Mesenchymal stem cell (in vitro differentiated cells and primary cell): Measurements from ENCODE around the gene FANCI.

Experiments
- DNase-seq: peaks from one replicate; pipeline ENCODE4 v3.0.0-alpha.2; 2013
- H2AFZ ChIP-seq: one replicate; pipeline ENCODE4 v1.6.1; 2013; ENCODE audit warnings: low read depth, mild to moderate bottlenecking, control low read depth, inconsistent platforms, low read length, moderate library complexity
- H2AK5ac ChIP-seq: 2 replicates; pipeline ENCODE4 v1.6.1; 2013; ENCODE audit warnings: low read length, moderate library complexity, mild to moderate bottlenecking, inconsistent platforms; ENCODE audit not compliant: severe bottlenecking
- H2BK120ac ChIP-seq: one replicate; pipeline ENCODE4 v1.6.1; 2013; ENCODE audit warnings: low read depth, mild to moderate bottlenecking, inconsistent platforms, low read length, moderate library complexity
- H2BK12ac ChIP-seq, 2 experiments: one replicate each; pipeline ENCODE4 v1.6.1; 2013; ENCODE audit warnings: inconsistent platforms in 2 of 2, low read length in 2 of 2, mild to moderate bottlenecking in 2 of 2, moderate library complexity in 2 of 2, control low read depth in 1 of 2
- H2BK15ac ChIP-seq: one replicate; pipeline ENCODE4 v1.6.1; 2013; ENCODE audit warnings: mild to moderate bottlenecking, low read depth, inconsistent platforms; ENCODE audit not compliant: poor library complexity, severe bottlenecking
- H2BK5ac ChIP-seq: 2 replicates; pipeline ENCODE4 v1.6.1; 2013; ENCODE audit warnings: low read depth, mild to moderate bottlenecking, low read length, control low read depth, inconsistent platforms; ENCODE audit not compliant: poor library complexity, severe bottlenecking
- H3K14ac ChIP-seq, 2 experiments: one replicate each; pipeline ENCODE4 v1.6.1; 2013; ENCODE audit warnings: inconsistent platforms in 2 of 2, low read length in 2 of 2, control low read depth in 1 of 2, mild to moderate bottlenecking in 1 of 2, moderate library complexity in 1 of 2
- H3K18ac ChIP-seq, 2 experiments: one replicate each; pipeline ENCODE4 v1.6.1; 2013; ENCODE audit warnings: inconsistent platforms in 2 of 2, low read length in 2 of 2, control low read depth in 1 of 2, low read depth in 1 of 2, mild to moderate bottlenecking in 1 of 2
- H3K23ac ChIP-seq, 2 experiments: one replicate each; pipeline ENCODE4 v1.6.1; 2013; ENCODE audit warnings: inconsistent platforms in 2 of 2, low read length in 2 of 2, mild to moderate bottlenecking in 2 of 2, moderate library complexity in 2 of 2, control low read depth in 1 of 2
- H3K27ac ChIP-seq: 2 replicates; pipeline ENCODE4 v1.5.1; 2013; ENCODE audit warnings: mild to moderate bottlenecking, moderate library complexity, low read length, control low read depth, inconsistent platforms; ENCODE audit not compliant: poor library complexity, severe bottlenecking
- H3K27me3 ChIP-seq, 2 experiments: 2 replicates each; pipeline versions ENCODE4 v1.6.1 to v1.7.0; 2013; ENCODE audit warnings: low read length in 2 of 2, mild to moderate bottlenecking in 2 of 2, moderate library complexity in 2 of 2, control low read depth in 1 of 2, inconsistent platforms in 1 of 2; ENCODE audit not compliant: control insufficient read depth in 1 of 2, insufficient read depth in 1 of 2
- H3K36me3 ChIP-seq, 2 experiments: 2 replicates each; pipeline versions ENCODE4 v1.6.1 to v1.7.0; 2013; ENCODE audit warnings: low read length in 2 of 2, control low read depth in 1 of 2, inconsistent platforms in 1 of 2, low read depth in 1 of 2, mild to moderate bottlenecking in 1 of 2; ENCODE audit not compliant: insufficient read depth in 2 of 2, control insufficient read depth in 1 of 2
- H3K4ac ChIP-seq, 2 experiments: one replicate each; pipeline ENCODE4 v1.6.1; 2013; ENCODE audit warnings: inconsistent platforms in 2 of 2, low read length in 2 of 2, mild to moderate bottlenecking in 2 of 2, moderate library complexity in 2 of 2, control low read depth in 1 of 2, low read depth in 1 of 2
- H3K4me1 ChIP-seq: 2 replicates; pipeline ENCODE4 v1.6.1; 2013; ENCODE audit warnings: low read depth, low read length, control low read depth; ENCODE audit not compliant: control insufficient read depth, insufficient read depth
- H3K4me2 ChIP-seq: 2 replicates; pipeline ENCODE4 v1.6.1; 2013; ENCODE audit warnings: low read length, mild to moderate bottlenecking, inconsistent platforms; ENCODE audit not compliant: poor library complexity, severe bottlenecking
- H3K4me3 ChIP-seq, 2 experiments: 2 replicates each; pipeline versions ENCODE4 v1.5.1 to v1.7.0; 2013; ENCODE audit warnings: low read length in 2 of 2, mild to moderate bottlenecking in 2 of 2, control low read depth in 1 of 2, low read depth in 1 of 2; ENCODE audit not compliant: insufficient read depth in 1 of 2
- H3K79me1 ChIP-seq: replicated peaks from 2 replicates; pipeline ENCODE4 v1.6.1; 2013; ENCODE audit warnings: mild to moderate bottlenecking, control low read depth, low read length, inconsistent platforms; ENCODE audit not compliant: poor library complexity, severe bottlenecking
- H3K9ac ChIP-seq: 2 replicates; pipeline ENCODE4 v1.7.0; 2013; ENCODE audit warnings: mild to moderate bottlenecking, low read length, moderate library complexity
- H3K9me3 ChIP-seq: 2 replicates; pipeline ENCODE4 v1.7.0; 2013; ENCODE audit warnings: mild to moderate bottlenecking, low read length; ENCODE audit not compliant: control insufficient read depth
- H4K8ac ChIP-seq: one replicate; pipeline ENCODE4 v1.6.1; 2013; ENCODE audit warnings: inconsistent platforms, mild to moderate bottlenecking, low read length, moderate library complexity
- H4K91ac ChIP-seq: one replicate; pipeline ENCODE4 v1.6.1; 2013; ENCODE audit warnings: mild to moderate bottlenecking, low read length, inconsistent platforms
- WGBS: methylation state at CpG from one replicate; pipeline ENCODE4 v1.1.7; 2013; ENCODE audit warnings: mixed read lengths; 5-methylcytosine and 5-hydroxymethylcytosine counted together

Gene FANCI

GRCh38 chr15:89307791-89308190 lies 64.0 kb downstream of the FANCI start:
- no peak overlapping the region for H3K9ac ChIP-seq
- H3K36me3 ChIP-seq: peaks cover 9 to 29% of the 10 kb centered on the region in 2 experiments
- DNase-seq: peak; percentile 65
- H2BK15ac ChIP-seq: no peak overlapping the region
- no peak overlapping the region for H2AFZ ChIP-seq
- no peak overlapping the region for H3K4ac ChIP-seq
- no peaks in the 10 kb centered on the region for H3K79me1 ChIP-seq
- no peak overlapping the region for H3K4me3 ChIP-seq
- H4K8ac ChIP-seq: no peak overlapping the region
- peaks cover 13% of the 10 kb centered on the region for H3K9me3 ChIP-seq
- no peak overlapping the region for H2BK120ac ChIP-seq
- no peak overlapping the region for H3K18ac ChIP-seq
- H3K4me1 ChIP-seq: no peaks in the 10 kb centered on the region
- H3K23ac ChIP-seq: no peak overlapping the region
- H3K4me2 ChIP-seq: no peak overlapping the region
- WGBS: no CpG with 5 or more reads among the region's 2 CpGs
- H4K91ac ChIP-seq: no peak overlapping the region
- no peak overlapping the region for H3K14ac ChIP-seq
- H2BK5ac ChIP-seq: no peak overlapping the region
- H3K27ac ChIP-seq: no peak overlapping the region
- no peak overlapping the region for H2AK5ac ChIP-seq
- no peak overlapping the region for H2BK12ac ChIP-seq
- no peaks in the 10 kb centered on the region for H3K27me3 ChIP-seq

GRCh38 chr15:89308236-89308635 lies 64.5 kb downstream of the FANCI start:
- Histone ChIP-seq H2AK5ac (no peak overlapping the region), H3K4ac (no peak overlapping the region), H3K36me3 (peaks cover 9 to 29% of the 10 kb centered on the region in 2 experiments), H2BK5ac (no peak overlapping the region), H3K9ac (no peak overlapping the region), H3K27ac (no peak overlapping the region), H3K9me3 (peaks cover 9% of the 10 kb centered on the region), H4K8ac (no peak overlapping the region), H3K27me3 (no peaks in the 10 kb centered on the region), H3K4me2 (no peak overlapping the region), H3K14ac (no peak overlapping the region), H2BK15ac (no peak overlapping the region), H4K91ac (no peak overlapping the region), H2BK12ac (no peak overlapping the region), H3K79me1 (no peaks in the 10 kb centered on the region), H2BK120ac (no peak overlapping the region), H3K18ac (no peak overlapping the region), H2AFZ (no peak overlapping the region), H3K4me1 (no peaks in the 10 kb centered on the region), H3K23ac (no peak overlapping the region), H3K4me3 (no peak overlapping the region)
- 100% methylated on average over 2 of the region's 3 CpGs for WGBS
- DNase-seq: no peak

GRCh38 chr15:89309993-89310392 lies 66.2 kb downstream of the FANCI start:
- no peak overlapping the region for H2BK15ac ChIP-seq
- DNase-seq: no peak
- H3K4me1 ChIP-seq: no peaks in the 10 kb centered on the region
- H3K9ac ChIP-seq: no peak overlapping the region
- H3K4me3 ChIP-seq: no peak overlapping the region
- peaks cover 2% of the 10 kb centered on the region for H3K79me1 ChIP-seq
- H2BK12ac ChIP-seq: no peak overlapping the region
- H4K91ac ChIP-seq: no peak overlapping the region
- H2BK120ac ChIP-seq: no peak overlapping the region
- no peak overlapping the region for H3K14ac ChIP-seq
- H3K27ac ChIP-seq: no peak overlapping the region
- peaks cover 10 to 31% of the 10 kb centered on the region in 2 experiments for H3K36me3 ChIP-seq
- no peak overlapping the region for H2AFZ ChIP-seq
- H3K23ac ChIP-seq: no peak overlapping the region
- H3K27me3 ChIP-seq: no peaks in the 10 kb centered on the region
- H3K9me3 ChIP-seq: no peaks in the 10 kb centered on the region
- H3K18ac ChIP-seq: no peak overlapping the region
- H3K4ac ChIP-seq: no peak overlapping the region
- H2BK5ac ChIP-seq: no peak overlapping the region
- no peak overlapping the region for H3K4me2 ChIP-seq
- 100% methylated on average over 1 of the region's 2 CpGs for WGBS
- no peak overlapping the region for H2AK5ac ChIP-seq
- no peak overlapping the region for H4K8ac ChIP-seq

GRCh38 chr15:89315375-89315929 lies 71.7 kb downstream of the FANCI start:
- H2BK12ac ChIP-seq: no peak overlapping the region
- no peak overlapping the region for H2BK120ac ChIP-seq
- H2AFZ ChIP-seq: no peak overlapping the region
- H2AK5ac ChIP-seq: no peak overlapping the region
- no peak overlapping the region for H3K4me3 ChIP-seq
- no peaks in the 10 kb centered on the region for H3K27me3 ChIP-seq
- no peak for DNase-seq
- no peak overlapping the region for H3K4ac ChIP-seq
- H3K23ac ChIP-seq: no peak overlapping the region
- no peak overlapping the region for H3K27ac ChIP-seq
- no peaks in the 10 kb centered on the region for H3K4me1 ChIP-seq
- no peak overlapping the region for H3K4me2 ChIP-seq
- no peak overlapping the region for H3K9ac ChIP-seq
- 90% methylated on average over 2 of the region's 2 CpGs for whole genome bisulfite sequencing
- H3K18ac ChIP-seq: no peak overlapping the region
- no peaks in the 10 kb centered on the region for H3K9me3 ChIP-seq
- H3K79me1 ChIP-seq: peaks cover 24% of the 10 kb centered on the region
- H4K91ac ChIP-seq: no peak overlapping the region
- no peak overlapping the region for H2BK15ac ChIP-seq
- H3K36me3 ChIP-seq: peaks cover 42 to 78% of the 10 kb centered on the region in 2 experiments
- H4K8ac ChIP-seq: no peak overlapping the region
- H3K14ac ChIP-seq: no peak overlapping the region
- no peak overlapping the region for H2BK5ac ChIP-seq
